Effector CD4-positive, alpha-beta T cell (primary cell): ENCODE results near the gene ATP6V0E2.
A peak's percentile ranks its signal among the peaks of the same experiment; 100 is the strongest.

ENCODE experiments used
- DNase-seq: peaks from one replicate; pipeline ENCODE4 v3.0.0-alpha.2; 2020

The ATP6V0E2 gene

GRCh38 chr7:149838992-149839408, 34.8 kb upstream of the ATP6V0E2 start:
- no peak for DNase-seq

- DNase-seq, result no peak
Observed at GRCh38 chr7:149839933-149840332, 33.8 kb upstream of the ATP6V0E2 start.

GRCh38 chr7:149843566-149843965, 30.2 kb upstream of the ATP6V0E2 start:
- DNase-seq, result no peak

- DNase-seq, result no peak
Observed at GRCh38 chr7:149844445-149844844, 29.3 kb upstream of the ATP6V0E2 start.

- no peak for DNase-seq
Observed at GRCh38 chr7:149845257-149845980, 28.4 kb upstream of the ATP6V0E2 start.

- no peak for DNase-seq
Observed at GRCh38 chr7:149846021-149846420, 27.7 kb upstream of the ATP6V0E2 start.

- DNase-seq, result no peak
Observed at GRCh38 chr7:149846436-149847046, 27.2 kb upstream of the ATP6V0E2 start.

- DNase-seq, result no peak
Observed at GRCh38 chr7:149849174-149849573, 24.6 kb upstream of the ATP6V0E2 start.

- DNase-seq, result no peak
Observed at GRCh38 chr7:149850007-149850594, 23.7 kb upstream of the ATP6V0E2 start.

- DNase-seq, result no peak
Observed at GRCh38 chr7:149850716-149851115, 23.1 kb upstream of the ATP6V0E2 start.

GRCh38 chr7:149851449-149851848, 22.3 kb upstream of the ATP6V0E2 start:
- DNase-seq, result no peak

- DNase-seq, result no peak
Observed at GRCh38 chr7:149853157-149853556, 20.6 kb upstream of the ATP6V0E2 start.

- DNase-seq, result peak; percentile 26
Observed at GRCh38 chr7:149854611-149855360, 19.0 kb upstream of the ATP6V0E2 start.

GRCh38 chr7:149855361-149856305, 18.1 kb upstream of the ATP6V0E2 start:
- DNase-seq, result no peak

- DNase-seq, result no peak
Observed at GRCh38 chr7:149856583-149856982, 17.2 kb upstream of the ATP6V0E2 start.

- no peak for DNase-seq
Observed at GRCh38 chr7:149859369-149859768, 14.4 kb upstream of the ATP6V0E2 start.

- DNase-seq, result no peak
Observed at GRCh38 chr7:149859876-149860275, 13.9 kb upstream of the ATP6V0E2 start.

- DNase-seq, result no peak
Observed at GRCh38 chr7:149860821-149861727, 12.7 kb upstream of the ATP6V0E2 start.

GRCh38 chr7:149861728-149862045, 12.1 kb upstream of the ATP6V0E2 start:
- no peak for DNase-seq

GRCh38 chr7:149862156-149862555, 11.6 kb upstream of the ATP6V0E2 start:
- no peak for DNase-seq

GRCh38 chr7:149863500-149863899, 10.3 kb upstream of the ATP6V0E2 start:
- no peak for DNase-seq
